Frontal cortex (tissue), 4 donors: ENCODE measurements around the gene CLIP2. TPM values are rescaled to one million over a fixed set of nuclear protein-coding genes. Genes with fewer than 3 reads are reported as not detected.
"Not testable (repeated sequence)": the region's sequence is repeated elsewhere in the genome, so short reads cannot be mapped to it uniquely, and the experiment has no call there.

ENCODE experiments used
- DNase-seq, 2 donors: peaks; one replicate each; pipeline ENCODE4 v3.0.0; 2012; ENCODE audit warnings: low spot score in 2 of 2
- FAIRE-seq: peaks from 2 replicates; lab custom pipeline; 2012; peaks lifted over from hg19 to GRCh38; lab: Jason Lieb, UNC
- total RNA-seq: library from RNA; depleted of rRNA; stranded (reverse); fragments of >200 nt; gene quantifications from one replicate; pipeline ENCODE4 v1.2.3, GENCODE V29; 2014
- donor health status: control.
- donor health status: control.
- donor health status: control.

The CLIP2 gene
- total RNA-seq, 1 donor from 2014 or later: 113 TPM

DNA sequence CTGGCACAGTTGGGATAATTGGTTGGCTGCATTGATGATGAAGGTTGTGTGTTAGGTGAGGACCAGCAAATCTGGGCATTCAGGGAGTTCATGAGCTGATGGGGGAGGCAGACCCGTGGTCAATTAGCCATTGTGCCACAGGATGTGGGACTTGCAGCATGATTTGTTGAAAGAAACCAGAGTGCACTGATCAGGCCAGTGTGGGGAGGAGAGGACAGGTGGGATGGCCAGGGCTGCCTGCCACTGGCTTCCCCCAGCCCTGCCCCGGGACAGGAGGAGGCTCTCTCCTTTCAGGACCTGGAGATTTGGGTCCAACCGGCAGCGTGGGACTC lies 4.3 kb downstream of the CLIP2 start:
- no peak for DNase-seq
- no peak for FAIRE-seq

DNA sequence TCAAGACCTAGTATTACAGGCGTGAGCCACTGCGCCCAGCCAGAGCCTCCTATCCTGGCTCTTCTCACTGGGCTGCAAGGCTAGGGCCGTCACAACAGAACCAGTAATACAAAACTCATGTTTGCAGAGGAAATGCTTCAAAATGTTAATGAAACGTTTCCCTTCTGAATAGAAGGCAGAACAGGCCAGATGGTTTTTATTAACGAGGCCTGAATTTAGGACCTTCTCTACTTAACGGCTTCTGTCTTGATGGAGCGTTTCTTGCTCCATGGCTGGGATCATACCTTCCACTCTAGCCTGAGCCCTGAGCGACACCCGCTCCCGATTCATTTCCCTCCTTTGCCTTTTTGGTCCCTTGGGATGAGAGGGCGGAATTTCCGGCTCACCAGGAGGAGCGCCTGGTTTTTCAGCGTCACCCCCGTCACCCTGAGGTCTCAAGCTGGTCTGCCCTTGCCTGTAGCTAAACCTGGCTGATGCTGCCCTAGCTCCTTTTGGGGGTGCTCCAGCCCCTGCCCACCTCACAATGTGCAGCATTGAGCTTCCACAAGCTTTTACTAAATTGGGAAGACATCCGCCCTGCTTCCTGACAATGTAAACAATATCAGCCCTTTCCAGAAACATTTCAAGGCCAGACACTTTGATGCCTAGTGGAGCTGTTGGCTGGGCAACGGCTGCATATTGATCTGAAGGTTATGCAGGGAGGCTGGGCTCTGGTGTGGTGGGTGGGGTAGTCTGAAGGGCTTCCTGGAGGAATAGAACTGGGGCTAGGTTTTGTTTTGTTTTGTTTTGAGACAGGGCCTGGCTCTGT lies 5.2 kb downstream of the CLIP2 start:
- FAIRE-seq (no peak), DNase-seq (no peak)

DNA sequence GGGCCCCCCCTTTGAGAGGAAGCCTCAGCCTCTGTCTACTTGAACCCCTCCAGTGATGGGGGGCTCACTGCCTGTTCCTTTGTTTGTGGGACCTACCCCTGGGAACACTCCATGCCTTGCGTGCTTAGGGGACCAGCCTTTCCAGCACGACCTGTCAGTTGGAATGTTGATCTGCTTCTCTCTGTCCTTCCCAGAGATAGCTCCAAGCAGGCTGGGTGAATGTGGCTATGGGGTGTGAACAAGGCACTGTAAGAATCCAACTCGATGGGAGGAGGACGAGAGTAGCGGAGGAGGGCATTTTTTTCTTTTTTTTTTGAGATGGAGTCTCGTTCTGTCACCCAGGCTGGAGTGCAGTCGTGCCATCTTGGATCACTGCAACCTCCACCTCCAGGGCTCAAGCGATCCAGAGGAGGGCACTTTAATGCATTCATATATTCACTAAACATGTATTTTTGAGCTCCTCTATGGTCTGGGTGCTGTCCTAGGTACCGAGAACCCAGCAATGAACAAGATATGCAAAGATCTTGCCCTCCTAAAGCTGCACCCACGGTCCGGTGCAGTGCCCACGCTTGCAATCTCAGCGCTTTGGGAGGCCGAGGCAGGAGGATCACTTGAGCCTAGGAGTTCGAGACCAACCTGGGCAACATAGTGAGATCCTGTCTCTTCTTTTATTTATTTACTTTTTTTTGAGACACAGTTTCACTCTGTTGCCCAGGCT lies 8.5 kb downstream of the CLIP2 start:
- no peak for FAIRE-seq
- no peak for DNase-seq

DNA sequence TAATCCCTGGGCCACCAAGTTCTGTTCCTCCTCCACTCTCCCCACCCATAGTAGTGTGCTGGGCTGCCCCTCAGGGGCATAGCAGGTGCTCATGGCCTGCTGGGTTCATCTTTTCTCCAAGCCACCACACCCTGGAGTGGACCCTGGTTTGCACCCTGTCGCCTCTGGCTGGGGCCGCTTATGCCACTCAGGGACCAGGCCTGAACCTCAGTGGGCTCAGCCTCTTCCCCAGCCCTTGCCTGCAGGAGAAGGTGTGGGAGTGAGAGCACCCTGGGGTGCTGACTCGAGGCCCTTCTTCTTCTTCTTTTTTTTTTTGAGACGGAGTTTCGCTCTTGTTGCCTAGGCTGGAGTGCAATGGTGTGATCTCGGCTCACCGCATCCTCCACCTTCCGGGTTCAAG lies 10.2 kb downstream of the CLIP2 start:
- no peak for FAIRE-seq
- no peak for DNase-seq

DNA sequence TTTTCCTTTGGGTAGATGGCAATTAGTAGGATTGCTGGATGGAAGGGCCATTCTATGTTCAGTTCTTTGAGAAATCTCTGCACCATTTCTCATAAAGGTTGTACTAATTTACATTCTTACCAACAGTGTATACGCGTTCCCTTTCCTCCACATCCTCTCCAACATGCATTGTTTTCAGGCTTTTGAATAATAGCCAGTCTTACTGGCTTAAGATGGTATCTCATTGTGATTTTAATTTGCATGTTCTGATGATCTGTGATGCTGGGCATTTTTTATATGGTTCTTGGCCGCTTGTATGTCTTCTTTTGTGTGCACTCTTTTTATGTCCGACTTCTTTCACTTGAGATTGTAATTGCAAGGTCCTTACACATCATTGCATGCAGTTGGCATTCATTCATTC lies 11.7 kb downstream of the CLIP2 start:
- FAIRE-seq (no peak), DNase-seq (no peak)

DNA sequence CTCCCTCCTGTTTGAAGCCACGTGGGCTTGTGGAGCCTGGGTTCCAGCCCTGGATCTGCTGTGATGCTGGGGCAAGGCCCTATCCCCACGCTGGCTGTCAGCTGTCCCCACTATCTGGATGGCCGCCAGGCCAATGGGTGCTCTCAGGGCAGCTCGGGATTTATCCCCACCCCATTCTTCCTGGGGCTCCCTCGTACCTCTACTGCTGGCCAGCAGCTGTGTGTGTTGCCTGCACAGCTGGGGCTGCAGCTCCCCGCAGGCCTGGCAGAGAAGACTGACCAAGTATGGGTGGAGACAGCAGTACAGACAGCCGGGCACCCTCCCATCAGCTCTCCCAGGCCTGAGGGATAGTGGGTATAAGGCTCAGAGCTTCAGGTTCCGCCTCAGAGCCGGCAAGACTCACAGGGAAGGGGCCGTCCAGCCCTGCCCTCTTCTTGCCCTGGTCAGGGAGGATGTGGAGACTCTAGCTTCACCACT lies 13.6 kb downstream of the CLIP2 start:
- no peak for DNase-seq
- no peak for FAIRE-seq

DNA sequence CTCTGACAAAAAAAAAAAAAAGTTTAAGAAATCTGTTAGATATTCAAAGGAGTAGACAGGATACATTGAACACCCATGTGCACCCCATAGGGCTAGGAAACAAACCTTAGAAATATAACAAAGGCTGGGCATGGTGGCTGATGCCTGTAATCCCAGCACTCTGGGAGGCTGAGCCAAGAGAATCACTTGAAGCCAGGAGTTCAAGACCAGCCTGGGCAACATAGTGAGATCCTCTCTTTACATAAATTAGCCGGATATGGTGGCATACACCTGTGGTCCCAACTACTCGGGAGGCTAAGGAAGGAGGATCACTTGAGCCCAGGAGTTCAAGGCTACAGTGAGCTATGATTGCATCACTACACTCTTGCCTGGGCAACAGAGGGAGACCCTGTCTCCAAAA lies 15.3 kb downstream of the CLIP2 start:
- FAIRE-seq (no peak), DNase-seq (no peak)

DNA sequence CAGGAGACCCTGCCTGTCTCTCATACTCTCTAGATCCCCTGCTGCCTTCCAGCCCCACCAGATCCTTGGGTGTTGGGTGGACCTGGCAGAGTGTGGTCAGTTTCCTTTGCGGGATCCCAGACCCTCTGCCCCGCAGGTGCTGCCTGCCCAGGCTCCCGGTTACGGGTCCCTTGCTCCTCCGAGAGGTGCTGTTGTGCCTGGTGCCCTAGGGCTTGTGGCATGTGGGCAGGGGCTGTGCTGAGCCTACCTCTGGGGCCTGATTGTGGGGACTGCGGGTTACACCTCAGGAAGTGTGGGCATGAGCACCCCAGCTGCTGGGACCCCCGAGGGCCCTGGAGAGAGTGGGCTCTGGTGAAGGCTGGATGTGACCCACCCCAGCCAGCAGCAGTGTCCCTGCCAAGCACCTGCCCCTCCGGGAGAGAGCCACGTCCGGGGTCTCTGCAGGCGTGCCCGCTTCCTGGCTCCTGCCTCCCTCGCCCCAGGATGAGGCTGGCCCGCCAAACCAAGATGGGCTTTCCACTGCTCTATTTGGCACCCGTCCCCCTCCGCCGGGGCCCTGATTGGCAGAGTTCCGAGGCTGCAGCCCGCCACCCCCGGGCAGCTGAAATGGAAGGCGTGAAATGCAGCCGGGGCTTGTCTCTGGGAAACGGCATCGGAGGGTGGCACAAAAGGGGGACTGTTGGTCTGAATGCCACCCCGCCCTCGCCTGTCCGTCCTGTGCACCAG lies 17.0 kb downstream of the CLIP2 start:
- DNase-seq: no peak
- no peak for FAIRE-seq

DNA sequence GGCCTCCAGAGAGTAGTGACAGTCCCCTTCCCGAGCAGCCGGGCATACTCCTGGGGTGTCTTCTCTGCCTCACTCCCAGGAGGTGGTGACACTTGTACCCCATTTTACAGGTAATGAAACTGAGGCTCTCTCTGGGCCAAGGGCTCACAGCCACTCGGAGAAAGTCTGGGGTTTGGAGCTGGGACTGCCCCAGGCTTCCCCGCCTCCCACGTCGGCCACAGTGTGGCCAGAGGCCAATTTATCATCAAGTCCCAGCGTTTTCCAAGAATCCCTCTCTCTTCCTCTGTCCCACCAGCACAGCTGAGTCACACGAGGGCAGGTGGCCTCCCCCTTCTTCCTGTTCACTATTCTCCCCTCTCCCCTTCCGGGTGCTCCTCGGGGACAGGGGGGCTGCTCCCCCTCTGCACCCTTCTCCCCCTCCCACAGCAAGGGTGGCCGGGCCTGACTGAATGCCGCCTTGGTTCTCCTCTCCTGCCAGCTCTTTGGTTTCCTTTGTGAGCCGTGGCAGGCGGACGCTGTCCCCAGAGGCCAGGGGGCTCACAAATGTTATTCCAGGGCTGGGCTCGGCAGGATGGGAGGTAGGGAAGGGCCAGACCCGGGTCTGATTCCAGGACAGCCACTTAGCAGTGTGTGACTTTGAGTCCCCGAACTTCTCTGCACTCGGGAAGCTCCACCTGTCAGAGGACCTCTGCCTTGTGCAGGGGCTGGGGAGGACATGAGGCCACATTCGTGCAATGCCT lies 17.7 kb downstream of the CLIP2 start:
- peak in 1 of 2 donors; percentile 74 for DNase-seq

DNA sequence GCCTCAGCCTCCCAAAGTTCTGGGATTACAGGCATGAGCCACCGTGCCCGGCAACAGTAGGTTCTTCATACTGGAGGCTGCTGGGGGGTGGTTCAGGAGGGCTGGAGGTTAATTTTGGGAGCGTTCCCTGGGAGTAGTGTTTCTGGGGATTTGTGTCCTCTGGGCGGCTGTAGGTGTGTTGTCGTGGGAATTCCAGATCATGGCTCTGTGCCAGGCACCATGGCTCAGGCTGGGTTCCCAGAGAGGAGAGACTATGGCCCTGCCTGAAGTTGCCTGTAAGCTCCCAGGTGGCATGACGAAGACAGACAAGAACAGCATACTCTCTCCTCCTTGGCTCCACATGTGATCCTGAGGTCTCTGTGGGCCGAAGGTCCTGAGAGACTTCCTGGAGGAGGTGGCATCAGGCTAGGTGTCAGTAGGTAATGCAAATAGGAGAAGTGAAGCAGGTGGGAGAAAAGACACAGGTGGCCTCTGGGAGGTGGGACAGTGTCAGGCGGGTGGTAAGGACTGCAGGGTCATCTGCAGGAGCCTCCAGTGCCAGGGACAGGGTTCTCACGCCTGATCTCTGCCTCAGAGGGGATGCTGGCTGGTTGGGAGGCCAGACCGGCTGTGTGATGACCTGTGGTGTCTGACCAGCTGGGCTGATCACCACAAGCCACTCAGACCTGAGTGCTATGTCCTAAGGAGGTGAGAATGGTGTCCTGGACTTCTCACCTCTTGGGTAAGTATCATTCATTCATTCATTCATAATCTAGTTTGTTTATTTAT lies 18.7 kb downstream of the CLIP2 start:
- no peak for FAIRE-seq

More for the DNA sequence above, 17.7 kb downstream of the CLIP2 start:
- no peak for FAIRE-seq

DNA sequence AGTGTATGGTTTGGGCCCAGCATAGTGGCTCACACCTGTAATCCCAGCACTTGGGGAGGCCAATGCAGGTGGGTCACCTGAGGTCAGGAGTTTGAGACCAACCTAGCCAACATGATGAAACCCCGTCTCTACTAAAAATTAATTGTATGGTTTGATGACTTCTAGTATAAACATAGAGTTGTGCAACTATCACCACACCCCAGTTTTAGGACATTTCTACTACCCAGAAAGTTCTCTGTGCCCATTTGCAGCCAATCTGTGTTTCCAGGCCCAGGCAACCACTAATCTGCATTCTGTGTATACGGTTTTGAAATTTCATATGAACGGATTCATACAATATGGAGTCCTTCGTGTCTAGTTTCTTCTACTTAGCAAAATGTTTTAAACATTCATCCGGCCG lies 20.0 kb downstream of the CLIP2 start:
- no peak for FAIRE-seq

More for the DNA sequence above, 18.7 kb downstream of the CLIP2 start:
- no peak for DNase-seq

DNA sequence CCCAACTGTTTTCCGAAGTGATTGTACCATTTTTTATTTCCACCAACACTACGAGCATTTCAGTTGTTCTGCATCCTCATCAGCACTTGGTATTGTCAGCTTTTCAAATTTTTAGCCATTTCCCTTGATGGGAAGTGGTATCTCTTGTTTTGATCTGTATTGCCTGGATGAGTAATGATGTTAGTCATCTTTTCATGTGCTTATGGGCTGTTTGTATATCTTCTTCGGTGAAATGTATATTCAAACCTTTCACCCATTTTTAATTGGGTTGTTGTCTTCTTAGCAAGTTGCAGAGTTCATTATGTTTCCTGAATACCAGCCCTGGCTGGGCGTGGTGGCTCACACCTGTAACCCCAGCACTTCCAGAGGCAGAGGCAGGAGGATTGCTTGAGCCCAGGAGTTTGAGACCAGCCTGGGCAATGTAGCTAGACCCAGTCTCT lies 22.1 kb downstream of the CLIP2 start:
- DNase-seq (no peak), FAIRE-seq (no peak)

More for the DNA sequence above, 20.0 kb downstream of the CLIP2 start:
- no peak for DNase-seq

DNA sequence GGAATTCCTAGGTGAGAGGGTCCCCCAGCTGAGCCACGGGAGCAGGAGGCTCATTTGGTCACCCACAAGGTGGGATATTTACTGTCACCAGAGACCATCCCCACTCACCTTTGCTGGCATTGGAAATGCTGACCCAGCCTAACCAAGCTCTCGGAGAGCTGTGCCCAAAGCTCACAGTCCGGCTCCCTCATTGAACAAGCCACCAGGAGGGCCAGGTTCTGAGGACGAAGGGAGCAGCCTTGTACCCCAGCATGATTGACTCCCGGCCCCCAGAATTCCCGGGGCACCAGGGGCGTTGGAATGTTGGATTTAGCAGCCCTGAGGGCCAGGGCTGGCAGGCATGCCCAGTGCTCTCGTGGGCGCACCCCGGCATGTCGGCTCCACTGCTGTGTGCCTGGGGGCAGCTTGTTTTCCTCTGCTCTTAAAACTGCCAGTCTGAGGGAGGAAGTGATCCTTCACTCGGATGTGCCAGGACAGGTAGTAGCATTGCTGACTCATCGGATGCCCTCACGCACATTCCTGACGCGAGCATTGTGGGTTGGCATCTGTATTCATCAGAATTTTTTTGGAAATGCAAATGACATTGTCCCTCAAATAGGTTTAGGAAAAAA lies 23.3 kb downstream of the CLIP2 start:
- FAIRE-seq (no peak), DNase-seq (no peak)

DNA sequence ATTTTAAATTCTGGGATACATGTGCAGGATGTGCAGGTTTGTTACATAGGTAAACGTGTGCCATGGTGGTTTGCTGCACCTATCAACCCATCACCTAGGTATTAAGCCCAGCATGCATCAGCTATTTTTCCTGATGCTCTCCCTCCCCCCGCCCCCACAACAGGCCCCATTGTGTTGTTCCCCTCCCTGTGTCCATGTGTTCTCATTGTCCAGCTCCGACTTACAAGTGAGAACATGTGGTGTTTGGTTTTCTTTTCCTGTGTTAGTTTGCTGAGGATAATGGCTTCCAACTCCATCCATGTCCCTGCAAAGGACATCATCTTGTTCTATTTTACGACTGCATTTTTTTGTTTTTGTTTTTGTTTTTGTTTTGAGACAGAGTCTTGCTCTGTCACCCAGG lies 26.7 kb downstream of the CLIP2 start:
- not testable (repeated sequence) for FAIRE-seq, DNase-seq

DNA sequence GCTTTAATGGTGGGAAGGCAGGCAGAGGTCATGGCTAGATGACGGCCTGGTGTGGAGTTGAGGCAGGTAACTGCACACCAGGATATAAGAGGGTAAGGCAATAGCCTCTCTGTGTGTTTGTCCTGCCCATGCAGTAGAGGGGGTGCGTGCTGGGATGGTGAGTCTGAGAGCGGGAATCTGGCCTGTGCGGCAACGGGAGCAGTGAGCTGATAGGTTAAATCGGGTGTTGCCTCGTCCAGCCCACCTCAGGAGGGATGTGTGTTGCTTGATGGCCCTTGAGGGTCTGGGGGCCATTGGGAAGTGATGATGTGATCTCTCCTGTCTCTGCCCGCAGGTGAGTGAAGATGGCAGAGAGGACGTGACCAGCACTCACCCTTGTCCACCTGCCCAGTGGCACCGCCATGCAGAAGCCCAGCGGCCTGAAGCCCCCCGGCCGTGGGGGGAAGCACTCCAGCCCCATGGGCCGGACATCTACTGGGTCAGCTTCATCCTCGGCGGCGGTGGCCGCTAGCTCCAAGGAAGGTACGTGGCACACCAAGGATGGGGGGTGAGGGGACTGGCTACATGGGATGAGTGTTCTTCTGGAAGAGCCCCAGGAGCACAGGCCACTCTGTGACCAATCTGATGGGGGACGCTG lies 28.1 kb downstream of the CLIP2 start:
- FAIRE-seq (no peak), DNase-seq (no peak)

DNA sequence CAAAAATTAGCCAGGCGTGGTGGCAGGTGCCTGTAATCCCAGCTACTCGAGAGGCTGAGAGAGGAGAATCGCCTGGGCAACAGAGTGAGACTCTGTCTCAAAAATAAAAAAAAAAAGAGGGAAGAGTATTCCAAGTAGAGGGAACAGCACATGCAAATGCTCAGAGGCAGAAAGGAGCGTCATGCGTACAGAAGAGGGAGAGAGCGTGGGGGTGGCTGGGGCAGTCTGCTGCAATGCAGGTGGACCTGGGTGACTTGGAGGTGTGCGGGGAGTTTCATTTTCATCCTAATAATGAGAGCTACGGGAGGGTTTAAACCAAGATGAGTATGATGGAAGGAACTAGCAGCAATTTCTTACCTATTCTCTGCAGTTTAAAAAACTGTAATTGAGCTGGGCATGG lies 28.8 kb downstream of the CLIP2 start:
- no peak for FAIRE-seq

DNA sequence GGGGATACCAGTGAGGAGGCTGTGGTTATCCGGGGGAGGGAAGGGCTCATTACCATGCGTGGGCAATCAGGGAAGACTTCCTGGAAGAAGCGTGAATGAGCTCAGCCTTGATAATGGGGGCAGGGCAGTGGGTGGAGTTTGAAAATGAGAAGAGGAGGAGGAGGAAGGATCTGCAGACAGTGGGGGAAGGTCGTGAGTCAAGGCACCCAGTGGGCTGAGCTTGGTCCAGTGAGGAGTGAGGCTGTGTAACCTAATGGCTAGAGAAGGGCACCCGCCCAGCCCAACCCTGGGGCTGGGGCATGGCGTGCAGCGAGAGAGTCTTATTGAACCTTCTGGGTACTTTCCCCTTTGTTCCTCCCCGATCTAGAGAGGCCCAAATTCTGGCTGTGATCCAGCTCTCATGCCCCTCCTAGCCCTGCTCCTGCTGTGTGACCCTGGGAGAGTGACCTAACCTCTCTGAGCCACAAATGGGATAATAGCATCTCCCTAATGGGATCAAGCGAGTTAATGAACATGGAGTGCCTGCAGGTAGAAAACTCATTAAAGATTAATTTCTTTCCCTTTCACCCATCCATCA lies 31.5 kb downstream of the CLIP2 start:
- DNase-seq (no peak), FAIRE-seq (no peak)

More for the DNA sequence above, 28.8 kb downstream of the CLIP2 start:
- no peak for DNase-seq

DNA sequence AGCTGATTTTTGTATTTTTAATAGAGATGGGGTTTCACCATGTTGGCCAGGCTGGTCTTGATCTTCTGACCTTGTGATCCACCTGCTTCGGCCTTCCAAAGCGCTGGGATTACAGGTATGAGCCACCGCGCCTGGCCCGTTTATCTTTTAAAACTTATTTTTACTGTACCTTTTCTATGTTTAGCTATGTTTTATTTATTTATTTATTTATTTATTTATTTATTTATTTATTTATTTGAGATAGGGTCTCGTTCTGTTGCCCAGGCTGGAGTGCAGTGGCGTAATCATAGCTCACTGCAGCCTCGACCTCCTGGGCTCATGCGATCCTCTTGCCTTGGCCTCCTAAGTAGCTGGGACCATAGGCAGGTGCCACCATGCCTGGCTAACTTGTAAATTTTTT lies 33.7 kb downstream of the CLIP2 start:
- not testable (repeated sequence) for FAIRE-seq, DNase-seq
